ENCODE measurements around the gene AGBL5.

The AGBL5 gene

DNA sequence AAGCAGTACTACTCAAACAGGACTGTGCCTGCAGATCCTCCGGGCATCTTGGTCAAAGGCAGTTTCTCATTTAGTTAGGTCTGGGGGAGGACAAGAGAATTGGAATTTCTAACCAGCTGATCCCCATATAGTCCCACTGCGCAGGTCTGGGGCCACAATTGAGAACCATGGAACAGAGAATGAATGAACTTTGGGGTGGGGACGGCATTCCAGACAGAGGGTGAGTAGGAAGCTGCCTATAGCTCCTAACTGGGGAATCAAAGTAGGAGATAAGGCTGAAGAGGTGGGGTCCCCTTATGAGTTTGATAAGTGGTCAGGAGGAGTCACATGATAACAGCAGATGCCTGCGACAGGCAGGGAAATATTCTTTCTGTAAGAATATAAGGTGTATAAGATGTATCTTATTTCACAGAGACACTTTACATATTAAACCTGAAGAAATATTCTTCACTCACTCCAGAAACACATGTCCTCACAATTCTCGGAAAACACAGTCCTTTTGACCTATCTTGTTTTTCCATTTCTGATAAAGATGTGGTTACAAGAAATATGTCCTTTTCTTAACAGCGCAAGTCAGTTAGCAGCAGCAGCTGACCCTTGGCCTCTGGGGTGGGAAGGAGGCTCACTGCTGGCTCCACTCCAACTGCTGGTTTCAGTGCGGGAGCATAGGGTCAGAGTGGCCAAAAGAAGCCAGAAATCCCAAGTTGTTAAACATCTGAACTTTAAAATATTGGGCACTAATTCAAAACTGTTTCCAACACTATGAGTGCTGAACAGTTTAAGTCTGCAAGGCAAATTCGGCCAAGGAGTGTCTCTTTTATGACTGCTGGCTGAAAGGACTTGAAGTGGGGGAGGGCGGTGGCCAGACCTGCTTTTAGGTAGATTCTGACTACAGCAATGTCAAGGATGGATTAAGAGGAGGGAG is 31.3 kb upstream of the AGBL5 start:
- H3K4me2 ChIP-seq (ENCODE audit: low read length): no peak overlapping the region
- H3K4me1 ChIP-seq (ENCODE audit: insufficient read depth, low read length, severe bottlenecking): no peaks in the 10 kb centered on the region
- no peaks in the 10 kb centered on the region for H4K20me1 ChIP-seq (ENCODE audit: insufficient read depth, low read length)
- no peak overlapping the region for H3K4me3 ChIP-seq (ENCODE audit: low read depth, low read length, poor library complexity, severe bottlenecking)
- no peaks in the 10 kb centered on the region for H3K27me3 ChIP-seq (ENCODE audit: insufficient read depth, low read length)
- H3K9me2 ChIP-seq (ENCODE audit: low read depth, low read length): no peaks in the 10 kb centered on the region
- no peak overlapping the region for H3K9ac ChIP-seq (ENCODE audit: low read length)
- no peaks in the 10 kb centered on the region for H3K9me3 ChIP-seq (ENCODE audit: low read length)
- H2AFZ ChIP-seq (ENCODE audit: low read length): no peak overlapping the region
- no peak overlapping the region for H3K27ac ChIP-seq (ENCODE audit: low read depth, low read length, poor library complexity, severe bottlenecking)
- H3F3A ChIP-seq (ENCODE audit: insufficient read depth, low read length): no peaks in the 10 kb centered on the region
- TF ChIP-seq, protein P1, sequence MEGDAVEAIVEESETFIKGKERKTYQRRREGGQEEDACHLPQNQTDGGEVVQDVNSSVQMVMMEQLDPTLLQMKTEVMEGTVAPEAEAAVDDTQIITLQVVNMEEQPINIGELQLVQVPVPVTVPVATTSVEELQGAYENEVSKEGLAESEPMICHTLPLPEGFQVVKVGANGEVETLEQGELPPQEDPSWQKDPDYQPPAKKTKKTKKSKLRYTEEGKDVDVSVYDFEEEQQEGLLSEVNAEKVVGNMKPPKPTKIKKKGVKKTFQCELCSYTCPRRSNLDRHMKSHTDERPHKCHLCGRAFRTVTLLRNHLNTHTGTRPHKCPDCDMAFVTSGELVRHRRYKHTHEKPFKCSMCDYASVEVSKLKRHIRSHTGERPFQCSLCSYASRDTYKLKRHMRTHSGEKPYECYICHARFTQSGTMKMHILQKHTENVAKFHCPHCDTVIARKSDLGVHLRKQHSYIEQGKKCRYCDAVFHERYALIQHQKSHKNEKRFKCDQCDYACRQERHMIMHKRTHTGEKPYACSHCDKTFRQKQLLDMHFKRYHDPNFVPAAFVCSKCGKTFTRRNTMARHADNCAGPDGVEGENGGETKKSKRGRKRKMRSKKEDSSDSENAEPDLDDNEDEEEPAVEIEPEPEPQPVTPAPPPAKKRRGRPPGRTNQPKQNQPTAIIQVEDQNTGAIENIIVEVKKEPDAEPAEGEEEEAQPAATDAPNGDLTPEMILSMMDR (IDR thresholded peaks at IDR 0.05; ENCODE audit: low read length): no peak
- no peak for TF ChIP-seq EZH2 (IDR thresholded peaks at IDR 0.05; ENCODE audit: borderline replicate concordance, low read length)
- H3K79me2 ChIP-seq (ENCODE audit: insufficient read depth, low read length): no peaks in the 10 kb centered on the region
- H3K36me3 ChIP-seq (ENCODE audit: insufficient read depth, low read length): no peaks in the 10 kb centered on the region

DNA sequence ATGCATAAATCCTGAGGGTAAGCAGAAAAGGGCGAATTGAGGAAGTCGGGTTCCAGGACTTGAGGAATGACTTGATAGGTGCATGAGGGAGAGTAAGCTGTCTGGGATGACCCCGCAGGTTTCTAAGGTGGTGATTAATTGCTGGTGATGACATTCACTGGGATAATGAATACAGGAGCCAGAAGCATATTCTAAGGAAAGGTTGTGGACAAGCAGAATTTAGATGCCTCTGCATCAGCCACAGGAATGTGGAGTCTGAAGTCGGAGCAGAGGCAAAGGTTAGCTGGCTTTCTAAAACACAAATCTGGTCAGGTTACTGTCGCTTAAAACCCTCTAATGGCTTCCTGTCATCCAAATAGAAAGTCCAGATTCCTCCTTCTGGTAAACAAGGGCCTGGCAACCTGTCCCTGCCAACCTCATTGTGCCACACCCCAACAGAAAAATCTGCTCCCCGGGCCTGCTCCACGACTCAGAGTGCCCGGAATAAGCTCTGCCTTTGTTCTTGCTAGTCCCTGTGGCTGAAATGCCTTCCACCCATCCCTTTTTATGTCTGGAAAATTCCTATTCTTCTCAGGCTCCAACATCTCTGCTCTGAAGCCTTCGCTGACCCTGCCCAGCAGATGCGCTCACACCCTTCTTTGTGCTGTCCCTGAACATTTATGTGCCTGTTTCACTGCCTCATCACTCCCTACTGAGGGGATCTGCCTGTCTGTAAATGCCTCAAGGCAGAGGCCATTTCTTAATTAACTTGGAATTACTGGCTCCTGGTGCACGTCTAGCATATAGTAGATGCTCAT is 30.0 kb upstream of the AGBL5 start:
- Histone ChIP-seq H3K27ac (ENCODE audit: low read depth, low read length, poor library complexity, severe bottlenecking) (no peak overlapping the region), H3K9me2 (ENCODE audit: low read depth, low read length) (no peaks in the 10 kb centered on the region), H3K79me2 (ENCODE audit: insufficient read depth, low read length) (no peaks in the 10 kb centered on the region), H4K20me1 (ENCODE audit: insufficient read depth, low read length) (no peaks in the 10 kb centered on the region), H3K4me2 (ENCODE audit: low read length) (no peak overlapping the region), H3F3A (ENCODE audit: insufficient read depth, low read length) (no peaks in the 10 kb centered on the region), H3K4me1 (ENCODE audit: insufficient read depth, low read length, severe bottlenecking) (no peaks in the 10 kb centered on the region), H3K27me3 (ENCODE audit: insufficient read depth, low read length) (no peaks in the 10 kb centered on the region), H3K9me3 (ENCODE audit: low read length) (no peaks in the 10 kb centered on the region), H3K36me3 (ENCODE audit: insufficient read depth, low read length) (no peaks in the 10 kb centered on the region), H3K4me3 (ENCODE audit: low read depth, low read length, poor library complexity, severe bottlenecking) (no peak overlapping the region), H3K9ac (ENCODE audit: low read length) (no peak overlapping the region), H2AFZ (ENCODE audit: low read length) (no peak overlapping the region)
- TF ChIP-seq, protein P1 (IDR thresholded peaks at IDR 0.05; ENCODE audit: low read length): no peak
- TF ChIP-seq EZH2 (IDR thresholded peaks at IDR 0.05; ENCODE audit: borderline replicate concordance, low read length): no peak

DNA sequence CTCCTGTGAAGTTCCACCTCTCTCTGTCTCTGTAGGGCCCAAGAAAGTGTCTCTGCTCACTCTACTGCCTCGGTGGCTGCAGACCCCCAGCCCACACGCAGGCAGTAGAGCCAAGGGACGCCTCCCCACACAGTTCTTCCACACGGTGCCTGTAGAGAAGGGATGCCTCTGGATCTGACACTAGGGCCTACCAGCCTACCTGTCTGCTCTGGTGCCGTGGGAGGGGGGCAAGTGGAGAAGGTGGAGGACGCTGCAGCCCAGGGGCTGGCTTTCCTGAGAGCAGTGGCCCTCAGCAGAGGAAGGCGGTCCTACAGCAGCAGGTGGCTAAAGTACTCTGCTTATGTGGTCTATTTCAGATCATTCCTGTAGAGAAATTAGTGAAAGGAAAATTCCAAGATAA is 27.7 kb upstream of the AGBL5 start:
- TF ChIP-seq EZH2 (IDR thresholded peaks at IDR 0.05; ENCODE audit: borderline replicate concordance, low read length): no peak
- TF ChIP-seq, protein P1 (IDR thresholded peaks at IDR 0.05; ENCODE audit: low read length): no peak
- Histone ChIP-seq H3K27me3 (ENCODE audit: insufficient read depth, low read length) (no peaks in the 10 kb centered on the region), H2AFZ (ENCODE audit: low read length) (no peak overlapping the region), H3K4me3 (ENCODE audit: low read depth, low read length, poor library complexity, severe bottlenecking) (no peak overlapping the region), H4K20me1 (ENCODE audit: insufficient read depth, low read length) (no peaks in the 10 kb centered on the region), H3K9ac (ENCODE audit: low read length) (no peak overlapping the region), H3F3A (ENCODE audit: insufficient read depth, low read length) (no peaks in the 10 kb centered on the region), H3K27ac (ENCODE audit: low read depth, low read length, poor library complexity, severe bottlenecking) (no peak overlapping the region), H3K9me3 (ENCODE audit: low read length) (no peaks in the 10 kb centered on the region), H3K9me2 (ENCODE audit: low read depth, low read length) (no peaks in the 10 kb centered on the region), H3K79me2 (ENCODE audit: insufficient read depth, low read length) (no peaks in the 10 kb centered on the region), H3K4me1 (ENCODE audit: insufficient read depth, low read length, severe bottlenecking) (no peaks in the 10 kb centered on the region), H3K4me2 (ENCODE audit: low read length) (no peak overlapping the region), H3K36me3 (ENCODE audit: insufficient read depth, low read length) (no peaks in the 10 kb centered on the region)
